ENCODE data around the gene PBX2.

The PBX2 gene

DNA sequence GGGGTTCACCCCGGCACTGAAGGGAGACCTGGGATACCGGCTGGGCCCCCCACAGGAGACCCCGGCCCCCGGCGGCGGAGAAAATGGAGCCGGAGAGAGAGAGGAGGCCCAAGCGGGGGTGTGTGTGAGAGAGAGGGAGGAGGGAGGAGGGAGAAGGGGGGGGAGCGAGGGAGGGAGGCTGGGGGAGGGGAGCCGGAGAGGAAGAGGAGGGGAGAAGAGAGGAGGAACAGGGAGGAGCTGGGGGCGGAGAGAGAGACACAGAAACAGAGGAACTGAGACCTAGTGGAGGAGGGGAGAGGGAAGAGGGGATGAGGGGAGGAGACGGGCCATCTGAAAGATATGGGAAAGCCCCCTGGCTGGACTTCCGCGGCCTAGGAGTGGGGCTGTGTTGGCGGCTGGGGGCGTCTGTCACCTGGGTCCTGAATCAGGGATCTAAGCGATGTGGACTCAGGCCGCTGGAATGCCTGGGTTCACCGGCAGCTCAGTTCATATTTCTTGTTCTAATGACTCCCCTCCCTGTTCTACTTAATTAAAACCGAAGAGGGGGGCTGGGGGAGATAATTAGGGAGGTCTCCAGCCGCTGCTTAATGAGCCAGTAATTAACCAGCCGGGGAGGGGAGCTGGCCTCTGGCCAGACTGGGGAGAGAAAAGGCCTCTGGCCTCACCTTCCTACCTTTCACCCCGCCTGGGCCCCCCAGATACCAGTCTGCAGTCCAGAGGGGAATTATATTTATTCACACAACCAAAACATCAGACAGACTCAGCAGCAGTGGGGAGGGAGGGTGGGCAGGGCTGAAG lies at the start of gene PBX2:
TSS of gene PBX2 (minus strand) at position 149 of the 798 bp plus-strand sequence. CDS start 287 bp downstream, outside the sequence.
- Histone ChIP-seq H3K36me3 (peaks cover 22 to 33% (median 28%) of the 10 kb centered on the region in 11 experiments), H3K9me3 (replicated peaks in 1 of 11) (no peaks in the 10 kb centered on the region), H3K27ac (peak within 1 kb of the TSS; percentile 89 to 99 (median 97)), H3K4me3 (peak within 1 kb of the TSS; percentile 77 to 91 (median 82)), H3K4me1 (peaks cover 56 to 83% (median 74%) of the 10 kb centered on the region in 10 experiments), H3K9ac (peak within 1 kb of the TSS; percentile 92 to 97 (median 94)), H3K27me3 (no peaks in the 10 kb centered on the region), H4K20me1 (peaks cover 0 to 22% (median 7%) of the 10 kb centered on the region in 11 experiments; a peak in 8 of 22 replicates), H3K4me2 (peak within 1 kb of the TSS; percentile 96 to 100 (median 100))
- TF ChIP-seq Cebpa-rat (IDR thresholded peaks at IDR 0.05): no peak

DNA sequence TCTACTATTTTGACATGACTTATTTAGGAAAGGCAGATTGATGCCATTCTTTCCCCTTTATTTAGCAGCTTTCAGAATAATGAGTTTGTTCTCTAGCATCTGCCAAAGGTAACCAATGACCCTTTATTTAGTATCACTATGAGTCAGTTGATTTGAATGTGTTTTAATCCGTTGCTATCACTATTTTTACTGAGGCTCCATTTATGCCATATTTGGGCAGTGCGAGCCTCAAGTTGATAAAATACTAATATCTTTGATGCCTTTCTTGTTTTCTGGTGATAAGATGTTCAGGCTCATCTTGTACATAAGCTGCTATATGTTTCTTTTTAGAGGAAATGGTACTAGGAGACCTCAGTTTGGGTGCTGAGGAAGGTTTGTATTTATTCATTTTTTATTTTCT lies 49.5 kb upstream of the PBX2 start:
- H4K20me1 ChIP-seq: no peaks in the 10 kb centered on the region
- no peak overlapping the region for H3K4me3 ChIP-seq
- H3K36me3 ChIP-seq: no peaks in the 10 kb centered on the region
- no peak overlapping the region for H3K9ac ChIP-seq
- no peak for TF ChIP-seq Cebpa-rat (IDR thresholded peaks at IDR 0.05)
- H3K9me3 ChIP-seq (replicated peaks in 1 of 11): peaks cover 0 to 3% (median 0%) of the 10 kb centered on the region in 11 experiments; a peak in 2 of 22 replicates
- H3K4me1 ChIP-seq: peaks cover 0 to 4% (median 2%) of the 10 kb centered on the region in 10 experiments; a peak in 7 of 20 replicates
- no peak overlapping the region for H3K27ac ChIP-seq
- H3K27me3 ChIP-seq: no peaks in the 10 kb centered on the region
- H3K4me2 ChIP-seq: no peak overlapping the region

- H4K20me1 ChIP-seq: no peaks in the 10 kb centered on the region
- H3K4me3 ChIP-seq: no peak overlapping the region
- no peak overlapping the region for H3K27ac ChIP-seq
- H3K4me1 ChIP-seq: no peaks in the 10 kb centered on the region
- H3K27me3 ChIP-seq: no peaks in the 10 kb centered on the region
- H3K36me3 ChIP-seq: no peaks in the 10 kb centered on the region
- H3K4me2 ChIP-seq: no peak overlapping the region
- no peaks in the 10 kb centered on the region for H3K9me3 ChIP-seq (replicated peaks in 1 of 11)
- no peak overlapping the region for H3K9ac ChIP-seq
- TF ChIP-seq Cebpa-rat (IDR thresholded peaks at IDR 0.05): no peak
Observed at GRCh38 chr6:32234934-32235333, 44.9 kb upstream of the PBX2 start.

DNA sequence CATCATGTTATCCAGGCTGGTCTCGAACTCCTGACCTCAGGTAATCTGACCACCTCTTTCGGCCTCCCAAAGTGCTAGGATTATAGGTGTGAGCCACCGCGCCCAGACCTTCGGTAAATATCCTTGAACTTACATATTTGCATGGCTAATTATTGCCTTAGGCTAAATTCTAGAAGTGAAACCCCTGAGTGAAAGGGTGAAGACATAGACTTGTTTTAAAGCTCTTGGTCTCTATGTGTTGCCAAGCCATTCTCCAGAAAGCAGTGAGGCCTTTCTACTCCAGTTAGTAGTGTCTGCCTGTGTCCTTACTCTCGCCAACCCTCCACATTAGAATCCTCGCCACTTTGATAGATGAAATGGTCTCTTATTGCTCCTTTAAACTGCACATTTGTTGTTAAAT lies 36.4 kb upstream of the PBX2 start:
- Histone ChIP-seq H3K4me3 (no peak overlapping the region), H3K4me2 (no peak overlapping the region)
- no peak for TF ChIP-seq Cebpa-rat (IDR thresholded peaks at IDR 0.05)

DNA sequence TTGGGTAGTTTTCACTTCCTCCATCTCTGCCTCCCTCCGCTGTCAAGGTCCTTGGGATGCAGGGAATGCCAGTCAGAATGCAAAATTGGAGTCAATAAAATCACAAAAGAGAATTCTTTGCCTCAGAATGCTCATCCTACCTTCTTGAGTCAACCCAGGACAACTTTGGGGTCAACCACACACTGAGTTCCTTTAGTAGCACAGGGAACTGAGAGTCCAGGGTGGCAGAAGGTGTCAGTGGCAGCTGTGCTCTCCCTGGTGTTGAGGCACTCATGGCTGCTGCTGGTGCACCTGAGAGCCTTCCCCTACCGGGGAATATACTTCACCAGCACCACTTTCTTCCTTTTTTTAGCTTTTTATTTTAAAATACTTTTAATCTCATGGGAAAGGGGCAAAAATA lies 34.7 kb upstream of the PBX2 start:
- H3K9ac ChIP-seq: no peak overlapping the region
- no peak overlapping the region for H3K4me3 ChIP-seq
- no peak for TF ChIP-seq Cebpa-rat (IDR thresholded peaks at IDR 0.05)
- no peaks in the 10 kb centered on the region for H4K20me1 ChIP-seq
- H3K4me2 ChIP-seq: no peak overlapping the region
- no peaks in the 10 kb centered on the region for H3K27me3 ChIP-seq
- no peak overlapping the region for H3K27ac ChIP-seq
- H3K9me3 ChIP-seq (replicated peaks in 1 of 11): no peaks in the 10 kb centered on the region
- no peaks in the 10 kb centered on the region for H3K36me3 ChIP-seq
- peaks cover 4 to 20% (median 9%) of the 10 kb centered on the region in 10 experiments; a peak in 13 of 20 replicates for H3K4me1 ChIP-seq

More for the DNA sequence above, 36.4 kb upstream of the PBX2 start:
- Histone ChIP-seq H3K27me3 (no peaks in the 10 kb centered on the region), H3K9ac (no peak overlapping the region), H3K4me1 (peaks cover 4 to 20% (median 9%) of the 10 kb centered on the region in 10 experiments; a peak in 13 of 20 replicates), H3K36me3 (no peaks in the 10 kb centered on the region), H4K20me1 (no peaks in the 10 kb centered on the region), H3K9me3 (replicated peaks in 1 of 11) (no peaks in the 10 kb centered on the region), H3K27ac (no peak overlapping the region)

GRCh38 chr6:32223258-32224235 lies 33.5 kb upstream of the PBX2 start, which contains the start of gene NOTCH4:
Gene NOTCH4 (minus strand): TSS chr6:32224067. CDS start chr6:32223928, 139 bp downstream.
- peak within 1 kb of the TSS in 3 of 11 experiments; percentile 33 to 59 (median 35); a peak in 5 of 22 replicates for H3K4me2 ChIP-seq
- no peak for TF ChIP-seq Cebpa-rat (IDR thresholded peaks at IDR 0.05)
- H3K4me1 ChIP-seq: peaks cover 4 to 20% (median 9%) of the 10 kb centered on the region in 10 experiments; a peak in 13 of 20 replicates
- H3K4me3 ChIP-seq: no peak within 1 kb of the TSS
- H3K9me3 ChIP-seq (replicated peaks in 1 of 11): no peaks in the 10 kb centered on the region
- H3K27ac ChIP-seq: no peak within 1 kb of the TSS
- H3K9ac ChIP-seq: no peak within 1 kb of the TSS
- H3K27me3 ChIP-seq: no peaks in the 10 kb centered on the region
- no peaks in the 10 kb centered on the region for H3K36me3 ChIP-seq
- H4K20me1 ChIP-seq: no peaks in the 10 kb centered on the region

DNA sequence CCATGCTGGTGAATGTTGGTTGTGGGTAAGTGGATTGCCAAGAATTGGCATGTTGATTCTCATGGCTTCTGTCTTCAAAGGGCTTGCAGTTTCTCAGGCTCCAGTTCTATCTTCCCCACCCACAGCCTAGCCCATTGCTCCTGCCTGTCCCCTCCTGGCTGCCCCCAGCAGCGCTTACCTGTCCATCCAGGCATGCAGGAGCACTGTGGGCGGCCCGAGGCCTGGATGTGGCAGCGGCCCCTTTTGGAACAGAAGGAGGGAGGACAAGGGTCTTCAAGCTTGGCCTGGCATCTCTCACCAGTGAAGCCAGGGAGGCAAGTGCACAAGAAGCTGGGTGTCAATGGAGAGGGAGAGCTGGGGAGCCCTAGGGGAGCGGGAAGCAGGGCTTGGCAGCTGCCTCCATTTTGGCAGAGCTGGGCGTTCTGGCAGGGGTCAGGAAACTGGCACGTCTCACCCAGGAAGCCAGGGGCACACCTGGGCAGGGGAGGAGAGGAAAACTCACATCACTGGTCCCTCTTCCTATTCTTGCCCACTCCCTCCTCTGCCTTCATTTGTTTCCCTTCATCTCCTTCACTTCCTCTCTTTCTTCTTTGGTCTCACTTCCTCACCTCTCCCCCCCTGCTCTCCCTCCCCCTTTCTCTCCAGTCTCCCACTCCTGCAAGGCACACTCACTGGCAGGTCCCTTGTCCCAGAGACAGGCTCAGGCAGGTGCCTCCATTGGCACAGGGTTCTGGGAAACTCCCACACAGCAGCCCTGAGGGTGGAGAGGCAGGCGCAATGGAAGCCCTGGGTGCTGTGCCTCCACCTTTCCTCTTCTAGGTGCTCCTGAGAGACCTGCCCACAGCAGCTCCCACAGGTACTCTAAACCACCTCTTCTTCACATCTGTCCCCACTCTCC lies 32.6 kb upstream of the PBX2 start:
- no peaks in the 10 kb centered on the region for H3K27me3 ChIP-seq
- no peak overlapping the region; a peak in 1 of 22 replicates for H3K27ac ChIP-seq
- no peaks in the 10 kb centered on the region for H4K20me1 ChIP-seq
- no peak for TF ChIP-seq Cebpa-rat (IDR thresholded peaks at IDR 0.05)
- no peaks in the 10 kb centered on the region for H3K36me3 ChIP-seq
- H3K4me3 ChIP-seq: no peak overlapping the region
- H3K9ac ChIP-seq: no peak overlapping the region
- peak overlapping the region in 8 of 11 experiments; percentile 12 to 59 (median 34); a peak in 8 of 22 replicates for H3K4me2 ChIP-seq
- H3K9me3 ChIP-seq (replicated peaks in 1 of 11): no peaks in the 10 kb centered on the region
- peaks cover 4 to 20% (median 9%) of the 10 kb centered on the region in 10 experiments; a peak in 13 of 20 replicates for H3K4me1 ChIP-seq

- Histone ChIP-seq H3K4me3 (no peak overlapping the region), H3K4me1 (peaks cover 4 to 20% (median 8%) of the 10 kb centered on the region in 10 experiments; a peak in 12 of 20 replicates), H3K4me2 (no peak overlapping the region), H3K9ac (no peak overlapping the region), H3K27me3 (no peaks in the 10 kb centered on the region), H4K20me1 (no peaks in the 10 kb centered on the region), H3K27ac (no peak overlapping the region), H3K36me3 (no peaks in the 10 kb centered on the region), H3K9me3 (replicated peaks in 1 of 11) (no peaks in the 10 kb centered on the region)
- no peak for TF ChIP-seq Cebpa-rat (IDR thresholded peaks at IDR 0.05)
Observed at GRCh38 chr6:32220021-32220420, 30.0 kb upstream of the PBX2 start.
